ENCODE measurements around the gene CDC37L1. TPM values are rescaled to one million over a fixed set of nuclear protein-coding genes. Genes with fewer than 3 reads are reported as not detected.

The CDC37L1 gene
- polyA plus RNA-seq, 1 of the 3 experiments (the other 2 are of a cell fraction) = 6.5 TPM

DNA sequence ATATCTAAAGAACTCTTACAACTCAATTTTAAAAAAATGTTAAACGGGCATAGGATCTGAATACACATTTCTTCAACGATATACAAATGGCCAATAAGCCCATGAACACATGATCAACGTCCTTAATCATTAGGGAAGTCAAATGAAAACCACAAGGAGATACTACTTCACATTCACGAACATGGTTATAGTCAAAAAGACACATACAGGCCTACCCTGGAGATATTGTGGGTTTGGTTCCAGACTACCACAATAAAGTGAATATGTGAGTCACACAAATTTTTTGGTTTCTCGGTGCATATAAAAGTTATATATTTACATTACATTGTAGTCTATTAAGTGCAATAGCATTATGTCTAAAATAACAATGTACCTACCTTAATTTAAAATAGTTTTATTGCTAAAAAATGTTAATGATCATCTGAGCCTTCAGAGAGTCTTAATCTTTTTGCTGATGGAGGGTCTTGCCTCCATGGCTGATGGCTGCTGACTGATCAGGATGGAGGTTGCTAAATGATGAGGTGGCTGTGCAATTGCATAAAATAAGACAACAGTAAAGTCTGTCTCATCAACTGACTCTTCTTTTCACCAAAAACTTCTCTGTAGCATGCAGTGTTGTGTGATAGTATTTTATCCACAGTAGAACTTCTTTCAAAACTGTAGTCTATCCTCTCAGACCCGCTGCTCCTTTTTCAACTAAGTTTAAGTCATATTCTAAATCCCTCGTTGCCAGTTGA lies 46.5 kb downstream of the CDC37L1 start:
- H4K20me1 ChIP-seq (ENCODE audit: insufficient read depth) = no peaks in the 10 kb centered on the region
- DNase-seq = no peak
- H3K27me3 ChIP-seq (ENCODE audit: insufficient read depth) = no peaks in the 10 kb centered on the region
- H3K4me1 ChIP-seq (ENCODE audit: control insufficient read depth in 1 of 2, insufficient read depth in 2 of 2, low read depth in 1 of 2, low read length in 1 of 2) = no peaks in the 10 kb centered on the region
- no peaks in the 10 kb centered on the region for H3K9me3 ChIP-seq
- ChIA-PET POLR2A (no interaction called here), CTCF (interaction anchor here (1.5 kb wide), 1 partner anchor 12 kb away, joined by 4 read pairs; no protein-coding TSS in a partner anchor)
- peaks cover 38% of the 10 kb centered on the region for H3K79me2 ChIP-seq (ENCODE audit: insufficient read depth)
- H3K27ac ChIP-seq (ENCODE audit: low read depth in 2 of 2, low read length in 1 of 2) = no peak overlapping the region
- 82% methylated on average over 7 of the region's 7 CpGs for WGBS (ENCODE audit: low lambda C conversion rate)
- no peaks in the 10 kb centered on the region for H3K9me2 ChIP-seq
- no peak for TF ChIP-seq FOXJ3 (CRISPR knock-in tag; IDR thresholded peaks at IDR 0.05)
- TF ChIP-seq SMC3 (IDR thresholded peaks at IDR 0.05; ENCODE audit: low read depth, low read length) = no peak
- H3F3A ChIP-seq (replicated peaks; ENCODE audit: insufficient read depth) = no peaks in the 10 kb centered on the region
- peaks cover 5 to 9% of the 10 kb centered on the region in 2 experiments for H3K36me3 ChIP-seq (replicated peaks in 1 of 2; ENCODE audit: control insufficient read depth in 1 of 2, insufficient read depth in 2 of 2, low read length in 1 of 2)
- H3K4me2 ChIP-seq = no peak overlapping the region
- no peak overlapping the region for H2AFZ ChIP-seq (ENCODE audit: low read depth)
- no peak overlapping the region for H3K4me3 ChIP-seq (ENCODE audit: low read depth in 2 of 2, low read length in 1 of 2)
- no peak overlapping the region for H3K9ac ChIP-seq

GRCh38 chr9:4727593-4727992 lies 48.2 kb downstream of the CDC37L1 start:
- Histone ChIP-seq H3K4me1 (ENCODE audit: control insufficient read depth in 1 of 2, insufficient read depth in 2 of 2, low read depth in 1 of 2, low read length in 1 of 2) (no peaks in the 10 kb centered on the region), H3F3A (replicated peaks; ENCODE audit: insufficient read depth) (no peaks in the 10 kb centered on the region), H3K9ac (no peak overlapping the region), H4K20me1 (ENCODE audit: insufficient read depth) (no peaks in the 10 kb centered on the region), H3K9me2 (no peaks in the 10 kb centered on the region), H3K27ac (ENCODE audit: low read depth in 2 of 2, low read length in 1 of 2) (no peak overlapping the region), H3K36me3 (replicated peaks in 1 of 2; ENCODE audit: control insufficient read depth in 1 of 2, insufficient read depth in 2 of 2, low read length in 1 of 2) (peaks cover 0 to 2% of the 10 kb centered on the region in 2 experiments), H3K27me3 (ENCODE audit: insufficient read depth) (no peaks in the 10 kb centered on the region), H3K4me3 (ENCODE audit: low read depth in 2 of 2, low read length in 1 of 2) (no peak overlapping the region), H2AFZ (ENCODE audit: low read depth) (no peak overlapping the region), H3K4me2 (no peak overlapping the region), H3K79me2 (ENCODE audit: insufficient read depth) (peaks cover 53% of the 10 kb centered on the region), H3K9me3 (no peaks in the 10 kb centered on the region)
- ChIA-PET CTCF (interaction anchor here (0.8 to 1.5 kb wide), 2 partner anchors 10 to 13 kb away, joined by 3 to 4 read pairs; partner anchors contain the start of gene AK3), POLR2A (no interaction called here)
- 88% methylated on average over 1 of the region's 1 CpG for WGBS (ENCODE audit: low lambda C conversion rate)
- DNase-seq = no peak
- no peak for TF ChIP-seq RCOR1 (IDR thresholded peaks at IDR 0.05; ENCODE audit: low read length)
- no peak for TF ChIP-seq MEF2A (IDR thresholded peaks at IDR 0.05; ENCODE audit: borderline replicate concordance, low read depth)

DNA sequence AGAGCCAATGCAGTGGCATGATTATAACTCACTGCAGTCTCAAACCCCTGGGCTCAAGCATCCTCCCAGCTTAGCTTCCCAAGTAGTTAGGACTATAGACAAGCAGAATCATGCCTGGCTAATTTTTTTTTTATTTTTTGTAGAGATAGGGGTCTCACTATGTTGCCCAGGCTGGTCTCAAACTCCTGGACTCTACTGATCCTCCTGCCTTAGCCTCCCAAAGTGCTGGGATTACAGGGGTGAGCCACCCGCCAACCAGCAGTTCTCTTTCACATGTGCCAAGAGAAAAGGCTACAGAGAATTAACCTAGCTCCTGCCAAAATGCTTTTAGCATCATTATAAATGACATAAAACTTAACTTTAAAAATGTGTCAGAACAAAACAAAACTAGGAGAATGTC lies 53.5 kb downstream of the CDC37L1 start:
- peaks cover 2% of the 10 kb centered on the region; the same call in 1 of the 2 replicates for H4K20me1 ChIP-seq (ENCODE audit: insufficient read depth)
- no peaks in the 10 kb centered on the region; a peak in 1 of 4 replicates for H3K4me1 ChIP-seq (ENCODE audit: control insufficient read depth in 1 of 2, insufficient read depth in 2 of 2, low read depth in 1 of 2, low read length in 1 of 2)
- H3K27me3 ChIP-seq (ENCODE audit: insufficient read depth) = no peaks in the 10 kb centered on the region
- H3K4me3 ChIP-seq (ENCODE audit: low read depth in 2 of 2, low read length in 1 of 2) = no peak overlapping the region
- H3K27ac ChIP-seq (ENCODE audit: low read depth in 2 of 2, low read length in 1 of 2) = no peak overlapping the region
- no peak overlapping the region for H2AFZ ChIP-seq (ENCODE audit: low read depth)
- H3K4me2 ChIP-seq = no peak overlapping the region
- no peak overlapping the region for H3K9ac ChIP-seq
- TF ChIP-seq SMC3 (IDR thresholded peaks at IDR 0.05; ENCODE audit: low read depth, low read length) (no peak), TAF1 (IDR thresholded peaks at IDR 0.05; ENCODE audit: borderline replicate concordance, low read depth, low read length) (no peak), RAD21 (IDR thresholded peaks at IDR 0.05; ENCODE audit: low read length) (no peak), USF2 (IDR thresholded peaks at IDR 0.05; ENCODE audit: borderline replicate concordance, low read depth, low read length) (no peak), FOXM1 (IDR thresholded peaks at IDR 0.05; ENCODE audit: low read depth) (no peak), GABPA (IDR thresholded peaks at IDR 0.05; ENCODE audit: low read depth) (no peak), EZH2phosphoT487 (IDR thresholded peaks at IDR 0.05; ENCODE audit: borderline replicate concordance, low read depth) (no peak), RFX5 (IDR thresholded peaks at IDR 0.05; ENCODE audit: low read length) (no peak)
- TF ChIP-seq, protein P1, sequence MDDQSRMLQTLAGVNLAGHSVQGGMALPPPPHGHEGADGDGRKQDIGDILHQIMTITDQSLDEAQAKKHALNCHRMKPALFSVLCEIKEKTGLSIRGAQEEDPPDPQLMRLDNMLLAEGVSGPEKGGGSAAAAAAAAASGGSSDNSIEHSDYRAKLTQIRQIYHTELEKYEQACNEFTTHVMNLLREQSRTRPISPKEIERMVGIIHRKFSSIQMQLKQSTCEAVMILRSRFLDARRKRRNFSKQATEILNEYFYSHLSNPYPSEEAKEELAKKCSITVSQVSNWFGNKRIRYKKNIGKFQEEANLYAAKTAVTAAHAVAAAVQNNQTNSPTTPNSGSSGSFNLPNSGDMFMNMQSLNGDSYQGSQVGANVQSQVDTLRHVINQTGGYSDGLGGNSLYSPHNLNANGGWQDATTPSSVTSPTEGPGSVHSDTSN (IDR thresholded peaks at IDR 0.05) = no peak
- CTCF ChIA-PET = no interaction called here
- DNase-seq = no peak
- peaks cover 88% of the 10 kb centered on the region for H3K79me2 ChIP-seq (ENCODE audit: insufficient read depth)
- POLR2A ChIA-PET = no interaction called here
- H3K9me2 ChIP-seq = no peaks in the 10 kb centered on the region
- H3K9me3 ChIP-seq = no peaks in the 10 kb centered on the region
- H3F3A ChIP-seq (replicated peaks; ENCODE audit: insufficient read depth) = no peaks in the 10 kb centered on the region
- H3K36me3 ChIP-seq (replicated peaks in 1 of 2; ENCODE audit: control insufficient read depth in 1 of 2, insufficient read depth in 2 of 2, low read length in 1 of 2) = peaks cover 0 to 2% of the 10 kb centered on the region in 2 experiments
- WGBS (ENCODE audit: low lambda C conversion rate) = 95% methylated on average over 1 of the region's 1 CpG
